PFSK-1 (cell line): ENCODE results near the gene FBXO15.

Source experiments
- TAF1 ChIP-seq: IDR thresholded peaks from 2 replicates; pipeline ENCODE4 v1.6.1; 2012; ENCODE audit warnings: low read length, control low read depth, borderline replicate concordance; ENCODE audit not compliant: insufficient read depth
- TF ChIP-seq, protein P1 (sequence below), 2 experiments: IDR thresholded peaks; 2 replicates each; pipeline versions ENCODE4 v1.6.1 to v1.8.0; 2011 to 2012; ENCODE audit warnings: low read depth in 2 of 2, low read length in 2 of 2, control low read depth in 1 of 2, inconsistent platforms in 1 of 2, mild to moderate bottlenecking in 1 of 2, moderate library complexity in 1 of 2; ENCODE audit not compliant: insufficient read depth in 1 of 2

- no peak for TF ChIP-seq TAF1
- TF ChIP-seq, protein P1, sequence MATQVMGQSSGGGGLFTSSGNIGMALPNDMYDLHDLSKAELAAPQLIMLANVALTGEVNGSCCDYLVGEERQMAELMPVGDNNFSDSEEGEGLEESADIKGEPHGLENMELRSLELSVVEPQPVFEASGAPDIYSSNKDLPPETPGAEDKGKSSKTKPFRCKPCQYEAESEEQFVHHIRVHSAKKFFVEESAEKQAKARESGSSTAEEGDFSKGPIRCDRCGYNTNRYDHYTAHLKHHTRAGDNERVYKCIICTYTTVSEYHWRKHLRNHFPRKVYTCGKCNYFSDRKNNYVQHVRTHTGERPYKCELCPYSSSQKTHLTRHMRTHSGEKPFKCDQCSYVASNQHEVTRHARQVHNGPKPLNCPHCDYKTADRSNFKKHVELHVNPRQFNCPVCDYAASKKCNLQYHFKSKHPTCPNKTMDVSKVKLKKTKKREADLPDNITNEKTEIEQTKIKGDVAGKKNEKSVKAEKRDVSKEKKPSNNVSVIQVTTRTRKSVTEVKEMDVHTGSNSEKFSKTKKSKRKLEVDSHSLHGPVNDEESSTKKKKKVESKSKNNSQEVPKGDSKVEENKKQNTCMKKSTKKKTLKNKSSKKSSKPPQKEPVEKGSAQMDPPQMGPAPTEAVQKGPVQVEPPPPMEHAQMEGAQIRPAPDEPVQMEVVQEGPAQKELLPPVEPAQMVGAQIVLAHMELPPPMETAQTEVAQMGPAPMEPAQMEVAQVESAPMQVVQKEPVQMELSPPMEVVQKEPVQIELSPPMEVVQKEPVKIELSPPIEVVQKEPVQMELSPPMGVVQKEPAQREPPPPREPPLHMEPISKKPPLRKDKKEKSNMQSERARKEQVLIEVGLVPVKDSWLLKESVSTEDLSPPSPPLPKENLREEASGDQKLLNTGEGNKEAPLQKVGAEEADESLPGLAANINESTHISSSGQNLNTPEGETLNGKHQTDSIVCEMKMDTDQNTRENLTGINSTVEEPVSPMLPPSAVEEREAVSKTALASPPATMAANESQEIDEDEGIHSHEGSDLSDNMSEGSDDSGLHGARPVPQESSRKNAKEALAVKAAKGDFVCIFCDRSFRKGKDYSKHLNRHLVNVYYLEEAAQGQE (IDR thresholded peaks at IDR 0.05; ENCODE audit: insufficient read depth in 1 of 2, low read depth in 2 of 2, low read length in 2 of 2): no peak
Measured at GRCh38 chr18:74139888-74140287, 7.7 kb downstream of the FBXO15 start.
